GM19043 (cell line): ENCODE measurements around the gene ARL4D.
"Not testable (repeated sequence)": the region's sequence is repeated elsewhere in the genome, so short reads cannot be mapped to it uniquely, and the experiment has no call there.

Experiments used
- ATAC-seq: cut with Tn5 transposase; IDR thresholded peaks from one replicate; pipeline ENCODE4 v1.9.1; 2021; ENCODE audit warnings: low read depth; ENCODE audit not compliant: unreplicated experiment

ARL4D gene

GRCh38 chr17:43368740-43369506 is 29.9 kb upstream of the ARL4D start:
- no peak for ATAC-seq

GRCh38 chr17:43369986-43370385 is 28.8 kb upstream of the ARL4D start:
- ATAC-seq, result no peak

GRCh38 chr17:43371227-43371821 is 27.5 kb upstream of the ARL4D start:
- ATAC-seq, result no peak

GRCh38 chr17:43372273-43372911 is 26.4 kb upstream of the ARL4D start:
- no peak for ATAC-seq

- no peak for ATAC-seq
These were observed 25.4 kb upstream of the ARL4D start for GRCh38 chr17:43373356-43373755.

GRCh38 chr17:43375915-43376314 is 22.9 kb upstream of the ARL4D start:
- ATAC-seq, result not testable (repeated sequence)

GRCh38 chr17:43377056-43377810 is 21.6 kb upstream of the ARL4D start:
- no peak for ATAC-seq

- ATAC-seq, result no peak
These were observed 20.0 kb upstream of the ARL4D start for GRCh38 chr17:43378766-43379165.

- ATAC-seq, result no peak
These were observed 18.5 kb upstream of the ARL4D start for GRCh38 chr17:43380307-43380706.

- no peak for ATAC-seq
These were observed 17.6 kb upstream of the ARL4D start for GRCh38 chr17:43381204-43381603.

- no peak for ATAC-seq
These were observed 17.2 kb upstream of the ARL4D start for GRCh38 chr17:43381621-43382020.

GRCh38 chr17:43382776-43383175 is 16.0 kb upstream of the ARL4D start:
- no peak for ATAC-seq

GRCh38 chr17:43383372-43383771 is 15.4 kb upstream of the ARL4D start:
- no peak for ATAC-seq

GRCh38 chr17:43383826-43384475 is 14.8 kb upstream of the ARL4D start:
- ATAC-seq, result no peak

- ATAC-seq, result no peak
These were observed 14.3 kb upstream of the ARL4D start for GRCh38 chr17:43384476-43384862.

GRCh38 chr17:43385046-43385831 is 13.6 kb upstream of the ARL4D start:
- ATAC-seq, result no peak

GRCh38 chr17:43388359-43389045 is 10.3 kb upstream of the ARL4D start:
- no peak for ATAC-seq

- no peak for ATAC-seq
These were observed 9.5 kb upstream of the ARL4D start for GRCh38 chr17:43389046-43389947.
